GM21360 (cell line): ENCODE data around the gene FADS3.

Experiments
- ATAC-seq: cut with Tn5 transposase; IDR thresholded peaks from one replicate; pipeline ENCODE4 v1.9.1; 2021; ENCODE audit warnings: mild to moderate bottlenecking, moderate library complexity; ENCODE audit not compliant: unreplicated experiment

The FADS3 gene

DNA sequence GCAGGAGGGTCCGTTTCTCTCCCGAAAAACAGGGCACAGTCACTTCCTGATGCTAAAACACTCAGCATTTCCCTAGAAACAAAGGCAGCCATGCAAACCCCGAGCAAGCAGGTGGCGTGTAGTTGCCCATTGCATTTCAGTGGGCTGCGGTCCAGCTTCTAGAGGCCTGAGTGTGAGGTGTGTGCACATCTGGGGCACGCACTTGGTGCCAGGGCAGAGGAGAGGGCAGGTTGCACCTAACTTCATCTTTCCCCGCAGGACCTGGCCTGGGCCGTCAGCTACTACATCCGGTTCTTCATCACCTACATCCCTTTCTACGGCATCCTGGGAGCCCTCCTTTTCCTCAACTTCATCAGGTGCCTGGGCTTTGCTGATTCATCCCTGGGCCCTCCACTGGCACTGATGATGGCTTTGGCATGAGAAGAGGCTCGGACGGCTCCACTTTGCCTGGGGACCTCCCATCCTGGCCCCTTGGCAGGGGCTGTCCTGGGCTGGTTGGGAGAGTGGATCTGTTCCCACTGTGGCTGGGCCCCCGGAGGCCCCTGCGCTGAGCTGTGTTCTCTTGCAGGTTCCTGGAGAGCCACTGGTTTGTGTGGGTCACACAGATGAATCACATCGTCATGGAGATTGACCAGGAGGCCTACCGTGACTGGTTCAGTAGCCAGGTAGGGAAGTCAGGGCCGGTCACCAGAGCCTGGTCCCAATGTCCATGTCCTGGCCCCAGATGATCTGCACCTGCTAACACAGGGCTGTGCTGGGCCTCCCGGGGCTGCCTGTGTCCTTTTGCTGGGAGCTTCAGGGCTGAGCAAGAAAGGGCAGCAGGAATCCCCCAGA is 28.4 kb downstream of the FADS3 start:
- no peak for ATAC-seq

DNA sequence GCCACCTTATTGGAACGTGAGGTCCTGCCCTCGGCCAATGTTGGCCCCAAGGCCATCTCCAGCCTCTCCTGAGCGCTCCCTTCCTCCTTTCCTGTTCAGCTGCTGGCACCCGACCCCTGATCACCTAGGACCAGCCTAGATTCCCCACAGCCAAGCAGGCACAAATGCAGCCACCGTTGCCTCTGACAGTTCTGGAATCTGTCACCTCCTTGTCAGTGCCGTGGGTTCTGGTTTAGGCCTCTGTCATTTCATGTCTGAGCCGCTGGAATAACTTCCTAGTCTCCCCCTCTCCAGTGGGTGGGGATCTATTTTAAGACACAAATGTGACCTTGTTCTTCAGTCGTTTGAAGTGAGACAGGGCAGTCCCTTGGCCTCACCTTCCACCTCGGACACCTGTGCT is 29.7 kb downstream of the FADS3 start:
- no peak for ATAC-seq

DNA sequence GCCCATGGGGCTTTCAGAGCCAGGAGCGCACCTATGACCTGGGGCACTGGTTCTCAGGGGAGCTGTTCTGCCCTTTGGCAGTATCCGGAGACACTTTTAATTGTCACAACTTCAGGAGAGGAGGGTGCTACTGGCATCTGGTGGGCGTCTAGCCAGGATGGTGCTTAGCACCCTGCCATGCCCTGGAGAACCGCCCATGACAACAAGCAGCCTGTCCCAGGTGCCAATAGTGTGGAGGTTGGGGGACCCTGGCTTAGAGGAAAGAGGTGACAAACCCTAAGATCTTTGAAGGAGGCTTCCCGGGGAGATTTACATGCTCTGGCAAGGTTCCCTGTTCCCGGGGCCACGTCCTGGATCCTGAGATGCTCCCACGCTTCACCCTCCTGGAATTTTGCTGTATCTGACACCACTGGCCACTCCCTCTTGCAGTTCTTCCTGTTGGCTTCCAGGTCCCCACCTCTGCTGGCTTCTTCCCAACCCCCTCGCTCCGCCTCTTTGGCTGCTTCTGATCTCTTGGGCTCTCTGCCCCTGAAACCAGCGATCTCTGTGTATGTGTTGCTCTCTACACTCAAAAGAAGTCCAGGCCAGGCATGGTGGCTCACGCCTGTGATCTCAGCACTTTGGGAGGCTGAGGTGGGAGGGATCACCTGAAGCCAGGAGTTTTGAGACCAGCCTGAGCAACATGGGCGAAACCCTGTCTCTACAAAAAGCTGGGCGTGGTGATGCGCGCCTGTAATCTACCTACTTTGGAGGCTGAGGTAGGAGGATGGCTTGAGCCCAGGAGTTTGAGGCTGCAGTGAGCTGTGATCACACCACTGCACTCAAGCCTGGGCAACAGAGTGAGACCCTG is 31.1 kb downstream of the FADS3 start:
- no peak for ATAC-seq

DNA sequence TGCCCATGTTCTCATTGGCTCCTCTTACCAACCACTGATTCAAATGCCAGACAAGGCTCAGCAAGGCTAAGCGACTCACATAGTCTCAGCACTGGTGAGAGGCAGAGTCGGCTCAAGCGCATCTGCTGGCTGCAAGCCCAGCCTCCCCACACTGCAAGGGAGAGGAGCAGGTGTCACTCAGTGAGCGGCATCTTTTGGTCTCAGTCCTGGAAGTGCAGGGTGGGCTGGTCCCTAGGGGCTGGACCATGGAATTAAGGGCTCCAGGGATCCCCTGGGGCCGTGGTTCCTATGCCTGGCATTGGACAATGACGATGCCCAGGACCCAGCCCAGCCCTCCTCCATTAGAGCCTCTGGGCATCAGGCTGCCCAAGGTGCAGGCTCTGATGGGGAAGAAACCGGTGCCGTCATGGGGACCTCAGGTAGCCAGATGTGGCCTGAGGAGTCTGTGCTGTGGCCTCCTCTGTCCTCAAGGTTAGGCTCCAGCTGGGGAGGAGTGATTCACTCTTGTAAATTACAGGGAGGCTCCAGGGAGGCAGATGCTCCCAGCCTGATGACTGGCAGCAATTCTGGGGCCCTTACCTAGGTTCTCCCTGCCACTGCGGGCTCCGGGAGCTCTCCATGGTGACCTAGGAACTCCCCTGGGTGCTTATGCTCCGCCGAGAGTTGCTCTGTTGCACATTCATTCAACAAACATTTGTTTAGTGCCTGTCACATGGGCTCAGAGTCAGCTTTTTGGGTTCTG is 35.2 kb downstream of the FADS3 start:
- ATAC-seq: no peak

DNA sequence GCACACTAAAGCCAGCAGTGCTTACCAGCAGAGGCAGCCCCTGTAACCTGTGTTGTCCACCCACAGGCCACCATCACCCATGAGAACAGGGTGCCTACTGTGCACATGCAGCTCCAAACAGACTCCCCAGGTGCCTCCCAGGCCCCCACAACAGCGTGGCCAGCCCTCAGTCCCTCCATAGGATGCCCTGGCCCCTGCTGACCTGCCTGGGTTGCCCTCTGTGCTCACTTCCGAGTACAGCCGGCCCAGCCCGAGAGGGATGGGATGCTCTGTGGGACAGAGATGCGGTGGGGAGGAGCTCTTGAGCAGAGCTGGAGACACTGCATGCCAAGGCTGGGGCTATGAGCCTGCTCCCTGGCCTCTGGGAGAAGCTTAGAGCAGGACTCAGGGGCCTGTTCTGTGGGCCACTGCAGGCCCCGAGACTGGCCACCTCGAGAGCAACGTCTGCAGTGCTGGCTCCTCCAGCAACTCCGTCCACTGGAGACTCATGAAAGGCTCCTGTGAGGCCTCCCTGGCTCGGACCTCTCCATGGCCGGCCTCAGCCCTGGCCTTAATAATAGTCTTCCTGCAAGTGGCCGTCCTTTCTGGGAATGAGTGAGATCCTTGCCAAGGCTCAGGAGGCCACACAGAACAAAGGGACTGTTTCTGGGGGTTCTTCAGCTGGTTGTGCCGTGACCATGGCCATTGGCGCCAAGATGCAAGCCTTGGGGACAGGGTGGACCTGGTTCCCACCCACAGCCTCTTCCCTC is 36.2 kb downstream of the FADS3 start:
- ATAC-seq: no peak

DNA sequence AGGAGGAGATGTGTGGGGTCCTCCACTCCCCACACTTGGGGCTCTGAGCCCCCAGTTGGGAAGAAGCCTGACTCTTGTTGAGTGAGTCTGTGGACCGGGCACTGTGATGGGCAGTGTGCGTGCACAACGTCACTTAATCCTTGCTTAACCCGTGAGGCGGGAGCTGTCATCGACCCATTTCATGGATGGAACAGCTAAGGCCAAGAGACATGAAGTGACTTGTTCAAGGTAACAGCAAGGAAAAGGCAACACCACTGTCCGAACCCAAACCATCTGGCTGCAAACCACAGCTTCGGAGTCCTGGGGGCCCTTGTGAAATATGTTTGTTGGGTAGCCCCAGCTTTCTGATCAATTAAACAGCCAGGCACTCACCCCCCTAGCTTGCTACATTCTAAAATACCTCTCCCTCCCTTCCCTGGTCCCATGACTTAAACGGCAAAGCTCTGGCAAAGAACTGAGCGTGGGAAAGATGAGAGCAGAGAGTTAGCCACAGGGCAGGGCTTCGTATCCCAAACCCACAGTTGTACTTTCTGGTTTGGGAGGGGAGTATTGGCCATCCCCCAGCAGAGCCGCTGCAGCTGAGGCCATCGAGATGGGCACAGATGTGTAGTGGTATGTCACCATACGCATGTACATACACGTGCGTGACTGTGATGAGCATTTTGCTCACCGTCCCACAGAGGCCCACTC is 37.0 kb downstream of the FADS3 start:
- no peak for ATAC-seq

DNA sequence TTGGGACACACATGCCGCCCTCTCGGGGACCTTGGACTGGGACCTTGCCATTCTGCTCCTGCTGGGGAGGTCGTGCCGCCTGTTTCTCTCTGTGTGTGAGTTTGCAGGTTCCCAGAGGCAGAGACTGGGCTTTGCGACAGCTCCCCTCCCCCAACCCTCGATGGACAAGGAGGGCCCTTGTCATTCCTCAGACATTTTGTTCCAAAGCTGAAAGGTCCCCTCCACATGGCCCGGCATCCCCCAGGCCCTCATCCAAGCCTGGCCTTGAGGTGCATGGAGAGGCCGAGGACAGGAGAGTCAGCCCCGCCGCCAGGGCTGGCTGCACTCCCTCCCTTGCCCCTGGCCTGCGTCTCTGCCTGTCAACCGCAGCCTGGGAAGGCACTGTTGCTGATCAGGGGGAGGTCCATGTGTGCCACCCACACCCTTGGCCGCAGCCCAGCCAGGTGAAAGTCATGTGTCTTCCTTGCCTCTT is 37.6 kb downstream of the FADS3 start:
- no peak for ATAC-seq

DNA sequence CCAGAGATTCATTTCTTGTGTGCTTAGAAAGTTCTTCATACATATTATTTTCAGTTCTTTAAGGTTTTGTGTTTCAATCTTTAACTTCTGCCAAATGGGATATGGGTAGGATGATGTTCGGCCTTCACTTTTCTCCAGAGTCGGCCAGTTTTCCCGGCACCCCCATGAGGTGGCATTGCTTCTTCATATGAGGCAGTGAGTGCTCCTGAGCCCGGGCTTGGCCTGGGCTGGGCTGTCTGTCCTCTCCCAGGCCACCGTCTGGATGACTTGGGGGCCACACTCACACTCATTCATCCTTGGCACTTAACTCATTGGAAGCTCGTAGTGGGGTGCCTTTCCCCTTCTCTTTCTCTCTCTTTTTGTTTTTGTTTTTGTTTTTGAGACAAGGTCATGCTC is 39.4 kb downstream of the FADS3 start:
- no peak for ATAC-seq

DNA sequence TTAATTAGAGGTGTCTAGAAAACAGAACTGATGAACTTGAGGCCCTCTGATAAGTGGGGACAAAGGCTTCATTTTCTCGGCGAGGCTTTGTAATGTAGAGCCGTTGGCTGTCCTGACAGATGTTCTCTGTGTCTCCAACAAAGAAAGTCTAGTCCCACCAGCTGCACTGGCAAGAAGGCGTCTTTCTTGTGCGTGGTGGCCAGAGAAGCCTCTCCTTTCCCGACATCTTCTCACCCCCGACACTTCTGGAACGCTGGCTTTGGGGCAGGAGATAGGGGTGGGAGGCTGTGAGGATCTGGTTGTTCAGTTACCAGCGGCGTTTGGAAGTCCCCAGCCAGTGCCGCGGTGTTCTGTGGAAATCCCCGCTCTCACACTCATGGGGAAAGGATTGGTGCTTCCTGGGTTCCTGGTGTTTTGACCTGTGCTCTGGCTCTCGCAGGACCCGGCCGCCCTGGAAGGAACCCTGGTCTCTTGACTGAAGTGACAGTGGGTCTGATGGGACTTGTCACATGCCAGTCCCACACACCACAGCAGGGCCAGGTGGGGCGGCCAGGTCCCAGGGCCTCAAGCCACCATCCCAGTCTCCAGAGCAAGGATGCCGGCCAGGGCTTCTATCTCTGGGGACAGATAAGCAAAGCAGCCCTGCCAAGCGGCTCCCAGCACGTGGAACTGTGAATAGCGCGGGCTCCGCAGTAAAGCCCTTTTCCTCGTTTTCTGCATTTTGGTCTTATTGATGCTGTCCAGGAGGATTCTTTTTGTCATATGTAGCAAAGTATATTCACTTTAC is 40.0 kb downstream of the FADS3 start:
- no peak for ATAC-seq

DNA sequence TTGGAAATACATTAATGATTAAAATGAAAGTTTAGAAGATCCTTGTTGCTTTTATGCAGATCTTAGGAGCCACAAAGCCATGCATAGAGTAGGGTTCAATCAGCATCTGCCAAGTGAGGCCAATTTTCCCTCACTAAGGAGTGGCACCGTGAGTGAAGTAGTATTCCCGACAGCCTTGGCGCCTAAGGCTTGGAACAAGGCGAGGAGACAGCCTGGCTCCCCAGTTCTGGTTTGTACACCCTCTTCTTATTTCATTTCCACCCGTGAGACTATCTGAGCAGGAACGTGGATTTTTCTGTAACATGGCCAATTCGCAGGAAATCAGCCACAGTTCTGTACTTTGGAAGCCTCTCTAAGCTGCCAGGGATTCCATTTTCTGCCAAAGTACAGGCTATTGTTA is 40.7 kb downstream of the FADS3 start:
- no peak for ATAC-seq

DNA sequence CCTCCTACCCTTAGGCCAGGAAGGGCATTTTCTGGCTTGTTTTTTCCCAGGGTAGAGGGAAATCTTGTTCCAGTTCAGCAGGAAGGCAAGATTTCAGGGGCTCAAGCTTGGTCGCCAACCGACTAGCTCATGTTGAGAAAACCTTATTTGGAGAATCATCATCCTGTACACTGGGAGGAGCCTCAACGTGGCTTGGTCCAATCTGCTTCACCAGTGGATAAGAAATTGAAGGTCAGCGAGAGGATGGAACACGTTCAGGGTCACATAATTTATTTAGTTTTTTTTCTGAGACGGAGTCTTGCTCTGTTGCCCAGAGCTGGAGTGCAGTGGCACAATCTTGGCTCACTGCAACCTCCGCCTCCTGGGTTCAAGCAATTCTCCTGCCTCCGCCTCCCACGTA is 42.7 kb downstream of the FADS3 start:
- ATAC-seq: no peak

DNA sequence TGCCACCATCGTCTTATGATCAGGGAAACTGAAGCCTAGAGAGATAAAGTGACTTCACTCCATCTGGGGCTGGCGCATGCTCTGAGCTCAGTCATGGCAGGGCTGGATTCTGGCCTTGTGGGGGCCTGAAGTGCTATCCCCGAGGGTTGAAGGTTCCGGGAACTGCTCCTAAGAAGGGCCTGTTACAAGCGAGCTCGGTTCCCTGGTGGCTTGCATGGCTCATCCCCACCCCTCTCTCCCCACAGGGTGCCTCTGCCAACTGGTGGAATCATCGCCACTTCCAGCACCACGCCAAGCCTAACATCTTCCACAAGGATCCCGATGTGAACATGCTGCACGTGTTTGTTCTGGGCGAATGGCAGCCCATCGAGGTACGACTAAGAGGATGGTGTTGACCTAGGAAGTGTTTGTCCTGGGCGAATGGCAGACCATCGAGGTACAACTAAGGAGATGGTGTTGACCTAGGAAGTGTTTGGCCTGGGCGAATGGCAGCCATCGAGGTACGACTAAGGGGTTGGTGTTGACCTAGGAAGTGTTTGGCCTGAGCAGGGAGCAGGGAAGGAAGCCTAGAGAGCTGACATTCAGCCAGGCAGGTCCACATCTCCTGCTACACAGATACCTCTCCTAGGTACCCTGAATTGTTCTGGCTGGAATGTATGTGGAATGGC is 43.3 kb downstream of the FADS3 start:
- ATAC-seq: no peak

DNA sequence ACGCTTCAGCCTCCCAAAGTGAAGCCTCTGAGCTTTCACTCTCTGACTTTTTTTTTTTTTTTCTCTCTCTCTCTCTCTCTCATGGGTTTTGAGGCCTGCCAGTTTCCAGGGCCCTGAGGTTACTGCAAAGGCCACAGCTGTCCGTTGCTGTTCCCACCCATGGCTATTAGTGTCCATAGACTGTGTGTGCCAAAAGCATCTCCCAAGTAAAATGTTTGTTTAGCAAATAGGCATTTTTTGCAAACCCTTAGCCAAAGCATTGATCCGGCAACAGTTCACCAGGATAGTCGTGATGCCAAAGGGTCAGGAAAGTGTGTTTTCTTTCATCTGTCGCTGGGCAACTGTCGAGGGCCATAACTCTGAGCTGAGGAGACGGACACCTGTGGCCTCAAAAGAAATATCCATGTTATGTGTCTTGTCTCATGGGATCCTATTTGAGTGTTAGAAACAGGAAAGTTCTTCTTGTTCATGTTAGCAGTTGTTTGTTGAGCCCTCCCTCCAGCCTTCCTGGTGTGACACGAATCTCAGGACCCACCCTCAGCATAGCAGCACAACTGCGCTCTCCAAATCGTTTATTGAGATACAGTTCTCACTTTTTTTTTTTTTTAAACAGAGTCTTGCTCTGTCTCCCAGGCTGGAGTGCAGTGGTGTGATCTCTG is 44.9 kb downstream of the FADS3 start:
- no peak for ATAC-seq

DNA sequence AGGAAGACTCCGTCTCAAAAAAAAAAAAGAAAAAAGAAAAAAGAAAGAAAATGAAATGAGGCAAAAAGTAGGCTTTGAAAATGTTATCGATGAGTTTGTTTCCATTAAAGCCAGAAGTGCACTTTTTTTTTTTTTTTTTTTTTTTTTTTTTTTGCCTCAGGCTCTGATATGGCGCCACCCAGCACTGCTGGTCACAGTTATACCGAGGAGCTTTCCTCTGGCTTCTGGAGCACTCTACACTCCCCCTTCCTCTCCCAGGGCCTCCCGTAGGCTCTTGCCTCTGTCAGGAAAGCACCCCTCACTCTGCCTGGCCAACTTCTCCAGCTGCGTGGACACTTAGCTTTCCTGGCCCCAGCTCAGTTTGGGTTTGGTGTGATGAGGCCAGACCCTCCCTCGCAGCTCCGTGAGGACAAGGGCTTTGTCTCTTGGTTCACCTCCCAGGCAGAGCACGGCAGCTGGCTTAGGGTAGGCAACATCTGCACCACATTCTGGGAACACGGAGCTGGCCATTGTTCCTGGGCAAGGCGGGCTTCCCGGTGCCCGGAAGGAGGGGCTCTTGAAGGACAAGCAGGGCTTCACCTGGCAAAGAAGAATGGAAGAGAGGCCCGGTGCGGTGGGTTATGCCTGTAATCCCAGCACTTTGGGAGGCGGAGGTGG is 46.3 kb downstream of the FADS3 start:
- ATAC-seq: no peak

DNA sequence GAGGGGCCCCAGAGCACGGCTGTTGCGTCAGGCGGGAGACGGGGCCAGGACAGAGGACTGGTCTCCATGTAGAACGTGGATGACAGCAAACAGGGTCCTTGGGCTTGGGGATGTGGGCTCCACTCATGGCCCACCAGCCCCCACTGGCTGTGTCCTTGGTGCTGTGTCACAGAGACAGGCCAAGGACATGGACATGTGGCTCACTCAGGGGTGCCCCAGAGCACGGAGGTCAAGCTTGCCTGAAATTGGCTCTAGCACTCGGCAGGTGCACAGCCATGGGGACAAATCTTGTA is 48.9 kb downstream of the FADS3 start:
- ATAC-seq: no peak

DNA sequence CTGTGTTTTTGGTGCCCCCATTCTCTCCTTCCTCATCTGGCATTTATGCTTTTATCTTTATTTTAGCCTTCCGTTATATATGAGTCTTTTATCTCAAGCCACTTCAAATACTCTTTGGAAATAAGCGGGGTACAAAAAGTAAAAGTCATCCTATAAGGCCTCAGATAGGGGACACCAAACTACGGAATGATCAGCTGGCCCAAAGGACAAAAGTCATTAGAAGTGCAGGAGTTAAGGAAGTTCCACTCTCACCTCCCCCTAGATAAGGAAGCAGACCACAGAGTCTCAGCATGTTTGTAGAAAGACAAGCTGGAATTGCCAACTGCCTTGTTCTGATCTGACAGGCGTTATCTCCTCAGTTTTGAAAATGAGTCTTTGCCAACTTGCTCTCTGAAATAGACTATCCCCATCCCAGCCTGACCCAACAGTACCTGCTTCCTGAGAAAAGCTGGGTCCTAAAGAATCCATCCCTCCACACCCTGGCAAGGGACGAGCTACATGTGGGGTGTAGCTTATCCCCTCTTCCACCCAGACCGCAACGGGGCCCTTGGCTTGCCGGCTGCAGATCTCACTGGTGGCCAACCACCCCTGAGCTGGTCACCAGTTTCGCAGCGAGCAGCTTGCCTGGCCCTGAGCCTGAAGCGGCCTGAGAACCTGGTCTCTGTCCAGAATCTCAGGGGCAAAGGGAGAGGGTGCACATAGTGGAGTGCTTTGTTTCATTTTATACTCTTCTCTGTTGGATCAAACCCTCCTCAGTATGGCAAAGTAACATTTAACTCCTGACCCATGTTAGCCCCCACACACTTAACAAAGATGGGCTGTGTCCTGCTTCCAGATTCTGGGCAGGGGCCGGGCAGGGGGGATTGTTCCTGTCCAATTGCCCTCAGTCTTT is 49.5 kb downstream of the FADS3 start:
- ATAC-seq: no peak

DNA sequence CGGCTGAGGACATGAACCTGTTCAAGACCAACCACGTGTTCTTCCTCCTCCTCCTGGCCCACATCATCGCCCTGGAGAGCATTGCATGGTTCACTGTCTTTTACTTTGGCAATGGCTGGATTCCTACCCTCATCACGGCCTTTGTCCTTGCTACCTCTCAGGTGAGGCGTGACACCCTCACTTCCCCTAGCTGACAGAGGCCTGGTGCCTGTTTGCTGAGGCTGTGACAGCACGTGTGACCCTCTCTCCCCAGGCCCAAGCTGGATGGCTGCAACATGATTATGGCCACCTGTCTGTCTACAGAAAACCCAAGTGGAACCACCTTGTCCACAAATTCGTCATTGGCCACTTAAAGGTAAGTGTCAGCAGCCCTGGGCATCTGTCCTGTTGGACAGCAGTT is 51.0 kb downstream of the FADS3 start:
- ATAC-seq: no peak
